ENCODE data around the gene PITPNC1.

PITPNC1 gene

DNA sequence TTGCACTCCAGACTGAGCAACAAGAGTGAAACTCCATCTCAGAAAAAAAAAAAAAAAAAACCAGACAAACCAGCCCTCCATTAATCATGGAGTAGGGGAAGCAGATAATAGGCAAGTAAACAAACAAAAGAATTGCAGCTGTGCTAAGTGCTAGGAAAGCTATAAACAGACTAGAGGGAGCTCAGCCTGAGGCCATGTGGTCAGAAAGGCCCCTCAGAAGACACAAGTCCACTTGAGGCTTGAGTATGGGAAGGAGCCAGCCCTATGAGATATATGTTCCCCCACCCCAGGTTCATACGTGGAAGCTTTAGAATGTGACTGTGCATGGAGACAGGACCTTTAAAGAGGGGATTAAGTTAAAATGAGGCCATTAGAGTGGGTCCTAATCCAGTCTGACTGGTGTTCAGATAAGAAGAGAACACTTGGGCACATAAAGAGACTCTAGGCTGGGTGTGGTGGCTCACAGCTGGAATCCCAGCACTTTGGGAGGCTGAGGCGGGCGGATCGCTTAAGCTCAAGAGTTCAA is 208.1 kb downstream of the PITPNC1 start:
- no peak overlapping the region for H3K27ac ChIP-seq
- H3K27me3 ChIP-seq (ENCODE audit: control insufficient read depth, insufficient read depth, low read length) = no peaks in the 10 kb centered on the region
- no peak overlapping the region for H2AFZ ChIP-seq
- H3K4me3 ChIP-seq (ENCODE audit: low read depth, low read length) = no peak overlapping the region
- H3K9ac ChIP-seq = no peak overlapping the region
- no peaks in the 10 kb centered on the region for H3K9me3 ChIP-seq (ENCODE audit: control insufficient read depth, low read length)
- no peaks in the 10 kb centered on the region for H3K79me2 ChIP-seq
- H3K4me2 ChIP-seq (ENCODE audit: low read length) = no peak overlapping the region
- H3K36me3 ChIP-seq (ENCODE audit: control insufficient read depth, insufficient read depth, low read length) = no peaks in the 10 kb centered on the region
- no peaks in the 10 kb centered on the region for H3K4me1 ChIP-seq
- TF ChIP-seq, protein P1, sequence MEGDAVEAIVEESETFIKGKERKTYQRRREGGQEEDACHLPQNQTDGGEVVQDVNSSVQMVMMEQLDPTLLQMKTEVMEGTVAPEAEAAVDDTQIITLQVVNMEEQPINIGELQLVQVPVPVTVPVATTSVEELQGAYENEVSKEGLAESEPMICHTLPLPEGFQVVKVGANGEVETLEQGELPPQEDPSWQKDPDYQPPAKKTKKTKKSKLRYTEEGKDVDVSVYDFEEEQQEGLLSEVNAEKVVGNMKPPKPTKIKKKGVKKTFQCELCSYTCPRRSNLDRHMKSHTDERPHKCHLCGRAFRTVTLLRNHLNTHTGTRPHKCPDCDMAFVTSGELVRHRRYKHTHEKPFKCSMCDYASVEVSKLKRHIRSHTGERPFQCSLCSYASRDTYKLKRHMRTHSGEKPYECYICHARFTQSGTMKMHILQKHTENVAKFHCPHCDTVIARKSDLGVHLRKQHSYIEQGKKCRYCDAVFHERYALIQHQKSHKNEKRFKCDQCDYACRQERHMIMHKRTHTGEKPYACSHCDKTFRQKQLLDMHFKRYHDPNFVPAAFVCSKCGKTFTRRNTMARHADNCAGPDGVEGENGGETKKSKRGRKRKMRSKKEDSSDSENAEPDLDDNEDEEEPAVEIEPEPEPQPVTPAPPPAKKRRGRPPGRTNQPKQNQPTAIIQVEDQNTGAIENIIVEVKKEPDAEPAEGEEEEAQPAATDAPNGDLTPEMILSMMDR (IDR thresholded peaks at IDR 0.05) = no peak

DNA sequence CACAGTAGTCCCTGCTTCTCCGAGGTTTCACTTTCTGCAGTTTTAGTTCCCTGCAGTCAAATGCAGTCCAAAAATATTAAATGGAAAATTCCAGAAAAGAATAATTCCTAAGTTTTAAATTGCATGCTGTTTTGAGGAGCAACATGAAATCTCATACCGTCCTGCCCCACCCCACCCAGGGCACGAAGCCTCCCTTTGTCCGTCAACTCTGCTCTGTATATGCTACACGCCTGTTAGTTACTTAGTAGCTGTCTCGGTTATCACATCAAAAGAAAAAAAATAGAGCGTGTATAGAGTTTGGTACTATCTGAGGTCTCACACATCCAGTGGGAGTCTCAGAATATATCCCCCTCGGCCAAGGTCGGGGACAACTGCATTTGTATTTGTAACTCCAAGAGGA is 211.2 kb downstream of the PITPNC1 start:
- H3K4me3 ChIP-seq (ENCODE audit: low read depth, low read length) = no peak overlapping the region
- no peak overlapping the region for H3K4me2 ChIP-seq (ENCODE audit: low read length)
- H3K4me1 ChIP-seq = no peaks in the 10 kb centered on the region
- no peaks in the 10 kb centered on the region for H3K9me3 ChIP-seq (ENCODE audit: control insufficient read depth, low read length)
- no peaks in the 10 kb centered on the region for H3K27me3 ChIP-seq (ENCODE audit: control insufficient read depth, insufficient read depth, low read length)
- H3K9ac ChIP-seq = no peak overlapping the region
- H3K27ac ChIP-seq = no peak overlapping the region
- TF ChIP-seq, protein P1 (IDR thresholded peaks at IDR 0.05) = no peak
- no peaks in the 10 kb centered on the region for H3K36me3 ChIP-seq (ENCODE audit: control insufficient read depth, insufficient read depth, low read length)
- H2AFZ ChIP-seq = no peak overlapping the region
- H3K79me2 ChIP-seq = no peaks in the 10 kb centered on the region

DNA sequence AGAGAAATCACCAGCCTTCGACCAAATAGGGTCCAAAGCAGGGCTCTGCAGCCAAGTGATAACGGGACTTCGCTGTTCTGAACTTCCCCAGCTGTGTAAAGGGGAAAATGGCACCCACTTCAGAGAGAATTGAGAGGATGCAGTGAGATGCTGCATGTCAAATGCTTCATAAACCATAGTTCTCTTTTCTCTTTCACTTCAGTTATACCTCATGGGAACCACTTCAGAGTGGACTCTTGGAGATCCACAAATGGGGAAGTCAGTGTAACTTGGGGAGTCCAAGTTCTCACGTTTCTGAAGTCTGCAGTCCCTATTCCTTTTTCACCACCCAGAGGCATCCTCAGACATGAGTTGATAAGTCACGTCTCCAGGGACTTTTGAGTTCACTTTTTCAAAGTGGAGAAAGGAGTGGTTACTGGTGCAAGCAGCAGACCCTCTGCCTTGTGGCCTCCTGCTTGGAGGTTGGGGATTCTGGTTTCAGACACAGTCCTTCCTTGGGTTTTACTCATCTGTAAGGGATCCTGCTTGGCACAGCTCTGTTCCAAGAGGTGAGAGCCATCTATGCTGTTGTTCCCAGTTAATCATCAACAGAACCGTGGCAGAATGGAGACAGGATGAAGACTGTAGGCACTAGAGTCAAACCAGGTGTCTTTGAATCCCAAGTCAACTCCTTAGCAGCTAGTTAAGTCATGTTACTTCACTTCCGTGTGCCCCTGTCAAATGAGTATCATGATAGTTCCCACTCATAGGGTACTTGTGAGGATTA is 217.2 kb downstream of the PITPNC1 start:
- no peak overlapping the region for H3K4me2 ChIP-seq (ENCODE audit: low read length)
- no peaks in the 10 kb centered on the region for H3K79me2 ChIP-seq
- TF ChIP-seq, protein P1 (IDR thresholded peaks at IDR 0.05) = no peak
- H3K27ac ChIP-seq = no peak overlapping the region
- no peaks in the 10 kb centered on the region for H3K4me1 ChIP-seq
- no peak overlapping the region for H2AFZ ChIP-seq
- H3K4me3 ChIP-seq (ENCODE audit: low read depth, low read length) = no peak overlapping the region
- H3K9ac ChIP-seq = no peak overlapping the region
- no peaks in the 10 kb centered on the region for H3K27me3 ChIP-seq (ENCODE audit: control insufficient read depth, insufficient read depth, low read length)
- no peaks in the 10 kb centered on the region for H3K9me3 ChIP-seq (ENCODE audit: control insufficient read depth, low read length)
- no peaks in the 10 kb centered on the region for H3K36me3 ChIP-seq (ENCODE audit: control insufficient read depth, insufficient read depth, low read length)

DNA sequence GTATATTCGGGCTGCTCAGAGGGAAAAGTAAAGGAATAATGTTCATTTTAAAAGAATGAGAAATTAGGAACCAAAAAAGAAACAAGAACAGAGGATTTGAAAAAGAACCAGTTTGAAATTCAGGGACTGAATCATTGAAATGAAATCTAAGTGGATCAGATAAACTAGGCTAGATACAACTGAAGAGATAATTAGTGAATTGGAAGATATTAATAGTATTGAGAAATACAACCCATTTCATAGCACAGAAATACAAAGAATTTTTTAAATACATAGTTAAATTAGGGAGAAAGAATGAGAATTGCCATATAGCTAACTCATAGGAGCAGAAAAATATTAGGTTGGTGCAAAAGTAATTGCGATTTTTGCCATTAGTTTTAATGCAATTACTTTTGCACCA is 223.3 kb downstream of the PITPNC1 start:
- H3K27ac ChIP-seq = no peak overlapping the region
- TF ChIP-seq, protein P1 (IDR thresholded peaks at IDR 0.05) = no peak
- H2AFZ ChIP-seq = no peak overlapping the region
- no peaks in the 10 kb centered on the region for H3K79me2 ChIP-seq
- H3K9me3 ChIP-seq (ENCODE audit: control insufficient read depth, low read length) = no peaks in the 10 kb centered on the region
- H3K9ac ChIP-seq = no peak overlapping the region
- H3K4me2 ChIP-seq (ENCODE audit: low read length) = no peak overlapping the region
- H3K4me3 ChIP-seq (ENCODE audit: low read depth, low read length) = no peak overlapping the region
- no peaks in the 10 kb centered on the region for H3K4me1 ChIP-seq
- H3K36me3 ChIP-seq (ENCODE audit: control insufficient read depth, insufficient read depth, low read length) = no peaks in the 10 kb centered on the region
- H3K27me3 ChIP-seq (ENCODE audit: control insufficient read depth, insufficient read depth, low read length) = no peaks in the 10 kb centered on the region

DNA sequence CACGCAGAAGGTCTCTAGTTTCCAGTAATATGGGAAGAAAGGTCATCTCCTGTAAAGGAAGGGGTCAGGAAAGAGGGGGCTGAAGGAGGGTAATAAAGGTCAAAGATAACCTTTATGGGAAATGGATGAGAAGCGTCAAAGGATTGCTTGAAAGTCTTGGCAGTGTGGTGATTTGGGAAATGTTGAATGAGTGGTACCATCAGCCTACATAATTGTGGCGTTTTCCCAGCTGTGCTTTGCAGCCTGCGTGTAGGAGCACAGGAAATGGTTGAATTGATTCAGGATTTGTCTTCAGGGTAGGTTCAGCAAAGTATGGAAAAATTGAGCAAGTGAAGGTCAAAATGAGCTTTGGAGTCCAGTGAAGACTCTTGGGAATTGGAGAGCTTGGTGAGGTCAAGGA is 224.8 kb downstream of the PITPNC1 start:
- no peak overlapping the region for H3K9ac ChIP-seq
- peaks cover 12% of the 10 kb centered on the region for H3K4me1 ChIP-seq
- no peaks in the 10 kb centered on the region for H3K27me3 ChIP-seq (ENCODE audit: control insufficient read depth, insufficient read depth, low read length)
- no peak overlapping the region for H3K27ac ChIP-seq
- H3K4me3 ChIP-seq (ENCODE audit: low read depth, low read length) = no peak overlapping the region
- no peaks in the 10 kb centered on the region for H3K9me3 ChIP-seq (ENCODE audit: control insufficient read depth, low read length)
- H2AFZ ChIP-seq = no peak overlapping the region
- H3K36me3 ChIP-seq (ENCODE audit: control insufficient read depth, insufficient read depth, low read length) = no peaks in the 10 kb centered on the region
- H3K4me2 ChIP-seq (ENCODE audit: low read length) = no peak overlapping the region
- H3K79me2 ChIP-seq = no peaks in the 10 kb centered on the region
- TF ChIP-seq, protein P1 (IDR thresholded peaks at IDR 0.05) = no peak
